Keratinocyte (primary cell): ENCODE results near the gene HIVEP2.

ENCODE experiments used
- EZH2 ChIP-seq: IDR thresholded peaks from one replicate; pipeline ENCODE4 v1.6.1; 2012; ENCODE audit warnings: inconsistent platforms, mild to moderate bottlenecking, low read length, moderate library complexity
- TF ChIP-seq, protein P1 (sequence below), 3 experiments: IDR thresholded peaks in 1 of 3; conservative IDR thresholded peaks in 1 of 3; optimal IDR thresholded peaks in 1 of 3; 2 replicates in 2 of 3; 3 replicates in 1 of 3; pipeline versions ENCODE3 to v1.5.1; 2011; ENCODE audit warnings: low read length in 3 of 3, mild to moderate bottlenecking in 3 of 3, moderate library complexity in 2 of 3, control low read depth in 1 of 3, inconsistent platforms in 1 of 3; ENCODE audit not compliant: insufficient read depth in 2 of 3; ENCODE audit errors: extremely low read depth in 1 of 3

DNA sequence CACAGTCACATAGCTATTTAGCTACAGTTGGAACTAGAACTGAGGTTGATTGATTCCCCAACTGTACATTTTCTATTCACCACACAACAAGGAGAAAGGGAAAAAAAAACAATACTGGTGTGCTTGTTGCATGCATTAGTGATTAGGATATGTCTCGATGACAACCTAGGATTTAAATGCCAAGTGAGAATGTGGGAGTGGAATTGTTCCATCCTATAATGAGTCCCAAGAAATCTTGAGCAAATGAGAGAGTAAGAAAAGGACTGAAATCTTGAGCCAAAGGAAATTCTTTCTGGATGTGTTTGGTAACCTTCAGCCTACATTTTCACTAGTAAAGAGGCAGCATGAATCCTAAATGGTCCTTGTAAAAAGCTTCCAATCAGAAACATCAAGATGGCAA is 232.7 kb downstream of the HIVEP2 start:
- TF ChIP-seq, protein P1, sequence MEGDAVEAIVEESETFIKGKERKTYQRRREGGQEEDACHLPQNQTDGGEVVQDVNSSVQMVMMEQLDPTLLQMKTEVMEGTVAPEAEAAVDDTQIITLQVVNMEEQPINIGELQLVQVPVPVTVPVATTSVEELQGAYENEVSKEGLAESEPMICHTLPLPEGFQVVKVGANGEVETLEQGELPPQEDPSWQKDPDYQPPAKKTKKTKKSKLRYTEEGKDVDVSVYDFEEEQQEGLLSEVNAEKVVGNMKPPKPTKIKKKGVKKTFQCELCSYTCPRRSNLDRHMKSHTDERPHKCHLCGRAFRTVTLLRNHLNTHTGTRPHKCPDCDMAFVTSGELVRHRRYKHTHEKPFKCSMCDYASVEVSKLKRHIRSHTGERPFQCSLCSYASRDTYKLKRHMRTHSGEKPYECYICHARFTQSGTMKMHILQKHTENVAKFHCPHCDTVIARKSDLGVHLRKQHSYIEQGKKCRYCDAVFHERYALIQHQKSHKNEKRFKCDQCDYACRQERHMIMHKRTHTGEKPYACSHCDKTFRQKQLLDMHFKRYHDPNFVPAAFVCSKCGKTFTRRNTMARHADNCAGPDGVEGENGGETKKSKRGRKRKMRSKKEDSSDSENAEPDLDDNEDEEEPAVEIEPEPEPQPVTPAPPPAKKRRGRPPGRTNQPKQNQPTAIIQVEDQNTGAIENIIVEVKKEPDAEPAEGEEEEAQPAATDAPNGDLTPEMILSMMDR (optimal IDR thresholded peaks at IDR 0.05 in 1 of 3, IDR thresholded peaks at IDR 0.05 in 1 of 3, conservative IDR thresholded peaks at IDR 0.05 in 1 of 3; ENCODE audit: extremely low read depth in 1 of 3, insufficient read depth in 2 of 3, low read length in 3 of 3) = no peak
- TF ChIP-seq EZH2 = no peak
